Activated CD4-positive, alpha-beta T cell treated with anti-CD3 and anti-CD28 coated beads, Interleukin-2, amount 50 U/mL, for 1 hour (primary cell): ENCODE results near the gene CP.
"Not testable (repeated sequence)": the region's sequence is repeated elsewhere in the genome, so short reads cannot be mapped to it uniquely, and the experiment has no call there.

Experiments used
- DNase-seq: peaks from one replicate; pipeline ENCODE4 v3.0.0-alpha.2; 2020

CP gene

GRCh38 chr3:149221783-149222517, at the start of gene CP:
Gene CP (minus strand): TSS chr3:149221829. CDS start chr3:149221792, 37 bp downstream.
- no peak for DNase-seq

GRCh38 chr3:149270180-149270579, 48.6 kb upstream of the CP start:
- no peak for DNase-seq

GRCh38 chr3:149269687-149270086, 48.1 kb upstream of the CP start:
- DNase-seq, result no peak

GRCh38 chr3:149267565-149267964, 45.9 kb upstream of the CP start:
- DNase-seq, result no peak

GRCh38 chr3:149266736-149267135, 45.1 kb upstream of the CP start:
- DNase-seq, result no peak

- DNase-seq, result no peak
Observed at GRCh38 chr3:149263856-149264255, 42.2 kb upstream of the CP start.

GRCh38 chr3:149258714-149259113, 37.1 kb upstream of the CP start:
- DNase-seq, result no peak

- DNase-seq, result no peak
Observed at GRCh38 chr3:149258298-149258697, 36.7 kb upstream of the CP start.

- DNase-seq, result no peak
Observed at GRCh38 chr3:149252272-149252671, 30.6 kb upstream of the CP start.

GRCh38 chr3:149251186-149251585, 29.6 kb upstream of the CP start:
- DNase-seq, result no peak

- DNase-seq, result no peak
Observed at GRCh38 chr3:149247929-149248691, 26.5 kb upstream of the CP start.

- no peak for DNase-seq
Observed at GRCh38 chr3:149247008-149247710, 25.5 kb upstream of the CP start.

GRCh38 chr3:149245738-149246451, 24.3 kb upstream of the CP start:
- no peak for DNase-seq

- DNase-seq, result no peak
Observed at GRCh38 chr3:149243540-149243939, 21.9 kb upstream of the CP start.

- no peak for DNase-seq
Observed at GRCh38 chr3:149239357-149239936, 17.8 kb upstream of the CP start.

- DNase-seq, result not testable (repeated sequence)
Observed at GRCh38 chr3:149238268-149238667, 16.6 kb upstream of the CP start.

- no peak for DNase-seq
Observed at GRCh38 chr3:149235599-149236424, 14.2 kb upstream of the CP start.

- DNase-seq, result no peak
Observed at GRCh38 chr3:149234671-149235245, 13.1 kb upstream of the CP start.

GRCh38 chr3:149233323-149233722, 11.7 kb upstream of the CP start:
- no peak for DNase-seq

- DNase-seq, result no peak
Observed at GRCh38 chr3:149231871-149232270, 10.2 kb upstream of the CP start.

- no peak for DNase-seq
Observed at GRCh38 chr3:149227591-149228268, 6.1 kb upstream of the CP start.
